Stimulated activated memory B cell treated with anti-CD40 and anti-IgM and Interleukin-4, amounts not matched to agents 10 μg/mL and 1 μg/mL and 100 μg/mL, for 72 hours (primary cell): Measurements from ENCODE around the gene PDAP1.
A peak's percentile ranks its signal among the peaks of the same experiment; 100 is the strongest.
"Not testable (repeated sequence)": the region's sequence is repeated elsewhere in the genome, so short reads cannot be mapped to it uniquely, and the experiment has no call there.

ENCODE experiments used
- ATAC-seq: fragments of 150-1000 bp; cut with Tn5 transposase; 2 replicates; pipeline ENCODE4 v1.10.0; 2021
- H3K27ac Mint-ChIP-seq: one replicate; pipeline ENCODE4 v1.8.0; 2022; ENCODE audit warnings: mild to moderate bottlenecking, mixed read lengths
- H3K27me3 Mint-ChIP-seq: one replicate; pipeline ENCODE4 v1.8.0; 2022; ENCODE audit warnings: mixed read lengths
- H3K36me3 Mint-ChIP-seq: one replicate; pipeline ENCODE4 v1.8.0; 2022; ENCODE audit warnings: mixed read lengths
- H3K4me1 Mint-ChIP-seq: one replicate; pipeline ENCODE4 v1.8.0; 2022; ENCODE audit warnings: mixed read lengths
- H3K4me3 Mint-ChIP-seq: one replicate; pipeline ENCODE4 v1.8.0; 2022; ENCODE audit warnings: mild to moderate bottlenecking, moderate library complexity, mixed read lengths
- H3K9me3 Mint-ChIP-seq: one replicate; pipeline ENCODE4 v1.8.0; 2022; ENCODE audit warnings: mixed read lengths

Gene PDAP1

DNA sequence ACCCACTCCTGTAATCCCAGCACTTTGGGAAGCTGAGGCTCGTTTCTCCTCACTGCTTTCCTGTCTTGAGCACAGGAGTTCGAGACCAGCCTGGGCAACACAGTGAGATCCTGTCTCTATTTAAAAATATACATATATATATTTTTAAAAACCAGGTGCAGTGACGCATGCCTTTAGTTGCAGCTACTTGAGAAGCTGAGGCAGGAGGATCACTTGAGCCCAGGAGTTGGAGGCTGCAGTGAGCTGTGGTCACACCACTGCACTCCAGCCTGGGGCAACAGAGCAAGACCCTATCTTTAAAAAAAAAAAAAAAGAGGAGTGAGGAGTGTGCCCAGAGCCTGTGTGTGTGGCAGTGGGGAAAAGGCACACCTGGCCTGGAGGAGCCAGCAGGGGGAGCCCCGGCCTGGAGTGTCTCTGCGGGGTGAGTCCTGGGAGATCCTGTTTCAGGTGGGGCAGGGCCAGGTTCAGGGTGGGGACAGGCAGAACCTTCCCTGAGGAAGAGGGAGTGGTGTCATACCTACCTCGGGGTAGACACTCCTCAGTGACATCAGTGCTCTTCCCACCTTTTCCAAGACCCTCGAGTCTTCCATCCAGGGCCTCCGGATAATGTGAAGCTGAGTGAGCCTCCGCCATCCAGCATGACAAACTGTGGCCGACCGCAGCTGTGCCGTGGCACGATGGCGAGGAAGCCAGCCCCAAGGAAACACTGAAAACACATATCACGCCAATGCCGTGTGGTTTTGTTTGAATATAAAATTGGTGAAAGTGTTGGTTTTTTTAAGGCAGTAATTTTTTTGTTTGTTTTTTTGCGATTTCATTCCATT, 42.9 kb downstream of the PDAP1 start:
- Mint-ChIP-seq H3K27ac (no peak overlapping the region), H3K9me3 (no peaks in the 10 kb centered on the region), H3K27me3 (no peaks in the 10 kb centered on the region), H3K4me1 (peaks cover 5% of the 10 kb centered on the region), H3K36me3 (peaks cover 34% of the 10 kb centered on the region), H3K4me3 (no peak overlapping the region)
- ATAC-seq = peak; percentile 74

- H3K27ac Mint-ChIP-seq = no peak overlapping the region
- no peaks in the 10 kb centered on the region for H3K9me3 Mint-ChIP-seq
- no peaks in the 10 kb centered on the region for H3K27me3 Mint-ChIP-seq
- H3K4me3 Mint-ChIP-seq = no peak overlapping the region
- no peak for ATAC-seq
- H3K4me1 Mint-ChIP-seq = peaks cover 5% of the 10 kb centered on the region
- peaks cover 38% of the 10 kb centered on the region for H3K36me3 Mint-ChIP-seq
Observed at GRCh38 chr7:99363286-99363685, 45.1 kb downstream of the PDAP1 start.

- Mint-ChIP-seq H3K27me3 (no peaks in the 10 kb centered on the region), H3K27ac (no peak overlapping the region), H3K36me3 (peaks cover 43% of the 10 kb centered on the region), H3K9me3 (no peaks in the 10 kb centered on the region), H3K4me3 (no peak overlapping the region), H3K4me1 (peaks cover 5% of the 10 kb centered on the region)
- ATAC-seq = no peak
Observed at GRCh38 chr7:99362801-99363200, 45.6 kb downstream of the PDAP1 start.

DNA sequence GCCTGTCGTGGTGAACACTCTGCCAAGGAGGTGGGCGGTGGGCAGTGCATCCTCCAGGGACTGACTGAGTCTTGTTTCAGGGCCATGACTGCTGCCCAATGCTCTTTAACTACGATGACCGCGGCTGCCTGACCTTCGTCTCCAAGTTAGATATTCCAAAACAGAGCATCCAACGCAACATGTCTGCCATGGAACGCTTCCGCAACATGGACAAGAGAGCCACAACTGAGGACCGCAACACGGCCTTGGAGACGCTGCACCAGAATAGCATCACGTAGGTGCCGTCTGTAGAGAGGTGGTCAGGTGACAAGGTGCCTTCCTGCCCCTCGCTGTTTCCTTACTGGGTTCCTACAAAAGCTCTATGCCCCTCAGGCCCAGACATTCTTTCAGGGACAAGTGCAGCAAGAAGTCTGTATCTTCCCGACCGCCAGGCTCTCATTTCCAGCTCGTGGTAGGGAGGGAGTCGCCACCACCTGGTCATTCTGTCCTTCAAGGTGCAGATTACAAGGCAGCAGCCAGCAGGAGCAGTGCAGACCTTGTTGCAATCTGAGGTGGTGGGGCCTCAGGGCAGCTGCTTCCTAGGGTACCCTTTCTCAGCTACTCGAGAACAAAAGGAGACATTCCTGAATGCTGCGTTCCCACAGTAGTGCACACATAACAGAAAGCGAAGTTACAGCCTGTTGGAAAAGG, 48.8 kb downstream of the PDAP1 start:
- Mint-ChIP-seq H3K9me3 (no peaks in the 10 kb centered on the region), H3K4me3 (no peak overlapping the region), H3K27me3 (no peaks in the 10 kb centered on the region), H3K4me1 (no peaks in the 10 kb centered on the region), H3K36me3 (peaks cover 36% of the 10 kb centered on the region), H3K27ac (no peak overlapping the region)
- no peak for ATAC-seq

GRCh38 chr7:99358521-99358920, 49.9 kb downstream of the PDAP1 start:
- not testable (repeated sequence) for ATAC-seq, H3K4me1 Mint-ChIP-seq, H3K4me3 Mint-ChIP-seq, H3K9me3 Mint-ChIP-seq, H3K27ac Mint-ChIP-seq, H3K27me3 Mint-ChIP-seq
- peaks cover 31% of the 10 kb centered on the region for H3K36me3 Mint-ChIP-seq

GRCh38 chr7:99357701-99358490, 50.5 kb downstream of the PDAP1 start:
- H3K27ac Mint-ChIP-seq = no peak overlapping the region
- peaks cover 31% of the 10 kb centered on the region for H3K36me3 Mint-ChIP-seq
- no peaks in the 10 kb centered on the region for H3K9me3 Mint-ChIP-seq
- no peaks in the 10 kb centered on the region for H3K4me1 Mint-ChIP-seq
- H3K27me3 Mint-ChIP-seq = no peaks in the 10 kb centered on the region
- ATAC-seq = no peak
- no peak overlapping the region for H3K4me3 Mint-ChIP-seq

GRCh38 chr7:99355098-99355497, 53.3 kb downstream of the PDAP1 start:
- Mint-ChIP-seq H3K4me1 (no peaks in the 10 kb centered on the region), H3K9me3 (no peaks in the 10 kb centered on the region), H3K4me3 (no peak overlapping the region), H3K27ac (no peak overlapping the region), H3K36me3 (peaks cover 39% of the 10 kb centered on the region), H3K27me3 (no peaks in the 10 kb centered on the region)
- ATAC-seq = no peak

- Mint-ChIP-seq H3K27ac (no peak overlapping the region), H3K27me3 (no peaks in the 10 kb centered on the region), H3K4me1 (no peaks in the 10 kb centered on the region), H3K9me3 (no peaks in the 10 kb centered on the region), H3K4me3 (no peak overlapping the region), H3K36me3 (peaks cover 30% of the 10 kb centered on the region)
- no peak for ATAC-seq
Observed at GRCh38 chr7:99352247-99352646, 56.1 kb downstream of the PDAP1 start.

GRCh38 chr7:99350641-99351040, 57.8 kb downstream of the PDAP1 start:
- H3K27ac Mint-ChIP-seq, H3K4me1 Mint-ChIP-seq, H3K4me3 Mint-ChIP-seq, ATAC-seq, H3K27me3 Mint-ChIP-seq, H3K9me3 Mint-ChIP-seq: not testable (repeated sequence)
- peaks cover 21% of the 10 kb centered on the region for H3K36me3 Mint-ChIP-seq
